ELR (cell line): Measurements from ENCODE around the gene STARD5.
A peak's percentile ranks its signal among the peaks of the same experiment; 100 is the strongest.
"Not testable (repeated sequence)": the region's sequence is repeated elsewhere in the genome, so short reads cannot be mapped to it uniquely, and the experiment has no call there.

Experiments
- DNase-seq: peaks from one replicate; pipeline ENCODE4 v3.0.0-alpha.2; 2015; ENCODE audit warnings: low read depth

The STARD5 gene, protein sequence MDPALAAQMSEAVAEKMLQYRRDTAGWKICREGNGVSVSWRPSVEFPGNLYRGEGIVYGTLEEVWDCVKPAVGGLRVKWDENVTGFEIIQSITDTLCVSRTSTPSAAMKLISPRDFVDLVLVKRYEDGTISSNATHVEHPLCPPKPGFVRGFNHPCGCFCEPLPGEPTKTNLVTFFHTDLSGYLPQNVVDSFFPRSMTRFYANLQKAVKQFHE

GRCh38 chr15:81323944-81324881, at the start of gene STARD5:
Gene STARD5, minus strand, starts transcription at chr15:81324141. Its CDS starts 42 bp downstream, at chr15:81324099.
- DNase-seq = peak; percentile 97

DNA sequence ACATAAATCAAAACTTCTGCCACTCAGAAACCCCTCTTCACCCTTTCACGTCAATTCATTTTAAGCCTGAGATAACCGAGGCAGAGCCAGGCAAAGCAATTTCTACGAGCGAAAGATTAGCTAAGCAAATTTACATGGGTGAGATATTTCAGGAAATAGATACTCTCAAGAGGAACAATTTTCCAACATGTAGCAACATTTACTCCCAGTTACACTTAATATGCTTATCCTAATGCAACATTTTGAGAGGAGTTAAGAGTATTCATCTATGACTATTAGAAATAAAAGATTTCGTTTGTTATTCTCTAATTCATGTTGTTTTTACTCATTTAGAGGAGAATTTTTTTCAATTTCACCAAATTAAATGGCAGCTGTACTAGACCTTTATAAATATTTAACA, 49.2 kb upstream of the STARD5 start:
- no peak for DNase-seq

GRCh38 chr15:81372575-81372974, 48.6 kb upstream of the STARD5 start:
- no peak for DNase-seq

DNA sequence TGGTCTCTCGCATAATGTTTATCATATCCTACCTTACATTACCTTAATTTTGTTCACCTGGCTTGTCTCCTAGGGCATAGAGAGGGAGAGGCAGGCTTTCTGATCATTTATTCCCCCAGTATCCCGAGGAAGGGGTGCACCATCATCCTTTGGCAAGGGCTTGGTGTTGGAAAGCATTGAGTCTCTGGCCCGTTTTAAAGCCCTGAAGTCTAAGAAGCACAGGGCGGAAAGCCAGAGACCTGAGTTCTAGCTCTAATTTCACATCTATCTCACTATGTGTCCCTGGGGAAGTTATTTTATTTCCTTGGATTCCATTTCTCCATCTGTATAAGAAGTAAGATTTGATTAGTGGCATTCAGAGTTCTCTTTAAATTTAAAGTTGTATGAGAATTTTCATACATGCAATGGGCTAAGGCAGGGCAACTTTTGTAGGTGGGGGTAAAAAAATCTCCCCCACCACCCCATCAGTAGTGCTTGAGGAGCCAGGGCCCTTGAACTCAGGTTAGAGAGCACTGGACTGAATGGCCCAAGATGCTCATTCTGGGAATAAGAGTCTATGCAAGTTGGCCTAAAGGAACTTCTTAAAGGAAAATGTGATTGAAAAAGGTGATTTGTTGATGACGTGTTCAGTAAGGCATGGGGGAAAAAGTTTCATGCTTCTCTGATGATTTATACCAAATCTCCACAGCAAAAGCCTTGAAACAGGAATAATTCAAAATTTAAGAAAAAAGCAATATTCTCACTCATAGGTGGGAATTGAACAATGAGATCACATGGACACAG, 40.0 kb upstream of the STARD5 start:
- DNase-seq = no peak

GRCh38 chr15:81363276-81363675, 39.3 kb upstream of the STARD5 start:
- DNase-seq = no peak

DNA sequence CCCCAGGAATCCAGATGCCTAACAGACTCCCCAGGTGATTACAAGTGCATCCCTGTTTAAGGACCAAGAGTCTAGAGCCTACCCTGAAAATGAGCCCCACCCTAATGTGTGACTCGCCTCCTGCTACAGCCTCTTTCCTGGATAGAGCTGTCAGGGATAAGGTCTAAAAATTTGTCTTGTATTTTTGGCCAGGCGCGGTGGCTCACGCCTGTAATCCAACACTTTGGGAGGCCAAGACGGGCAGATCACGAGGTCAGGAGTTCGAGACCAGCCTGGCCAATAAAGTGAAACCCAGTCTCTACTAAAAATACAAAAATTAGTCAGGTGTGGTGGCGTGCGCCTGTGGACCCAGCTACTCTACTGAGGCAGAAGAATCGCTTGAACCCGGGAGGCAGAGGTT, 38.8 kb upstream of the STARD5 start:
- DNase-seq = no peak

GRCh38 chr15:81361891-81362290, 38.0 kb upstream of the STARD5 start:
- no peak for DNase-seq

DNA sequence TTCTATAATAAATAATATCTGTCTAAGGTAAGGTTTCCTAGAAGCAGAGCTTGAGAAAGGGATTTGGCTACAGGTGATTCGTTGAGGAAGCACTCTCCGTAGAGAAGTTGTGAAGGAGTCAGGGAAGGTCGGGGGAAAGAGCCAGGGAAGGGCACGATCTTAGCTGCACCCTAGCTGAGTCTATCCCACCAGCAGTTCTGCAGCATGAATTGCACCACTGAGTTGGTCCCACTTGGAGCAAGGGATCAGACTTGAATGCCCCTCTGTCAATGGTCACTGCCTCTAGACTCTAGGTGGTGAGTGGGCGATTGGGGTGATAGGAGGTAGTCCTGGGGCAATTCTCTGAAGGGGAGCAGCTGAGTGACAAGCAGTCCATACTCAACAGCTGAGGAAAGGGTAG, 36.5 kb upstream of the STARD5 start:
- DNase-seq = no peak

- DNase-seq = no peak
Measured at GRCh38 chr15:81358248-81358647, 34.3 kb upstream of the STARD5 start.

DNA sequence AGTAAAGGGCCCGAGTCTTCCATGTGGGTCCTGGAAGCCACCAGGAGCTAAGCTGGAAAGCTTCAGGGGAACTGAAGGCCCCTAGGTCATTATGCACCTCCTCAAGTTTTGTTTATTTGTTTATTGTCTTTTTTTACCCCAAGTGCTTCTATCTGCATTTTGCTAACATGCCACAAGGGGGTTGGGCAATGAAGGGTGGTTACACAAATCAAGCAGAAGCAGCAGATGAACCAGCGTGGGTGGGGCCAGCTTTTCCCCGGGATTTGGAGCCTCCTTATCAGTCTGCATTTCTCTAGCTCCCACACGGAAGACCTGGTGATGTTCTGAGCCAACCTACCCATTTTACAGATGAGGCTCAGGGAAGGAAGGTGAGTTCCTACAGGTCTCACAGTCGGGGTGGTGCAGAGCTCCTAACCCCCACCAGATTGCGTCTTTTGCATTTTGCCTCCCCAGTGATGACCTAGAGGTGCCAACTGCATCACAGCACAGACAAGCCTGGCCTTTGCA, 33.3 kb upstream of the STARD5 start:
- DNase-seq = no peak

GRCh38 chr15:81356252-81356651, 32.3 kb upstream of the STARD5 start:
- DNase-seq = no peak

DNA sequence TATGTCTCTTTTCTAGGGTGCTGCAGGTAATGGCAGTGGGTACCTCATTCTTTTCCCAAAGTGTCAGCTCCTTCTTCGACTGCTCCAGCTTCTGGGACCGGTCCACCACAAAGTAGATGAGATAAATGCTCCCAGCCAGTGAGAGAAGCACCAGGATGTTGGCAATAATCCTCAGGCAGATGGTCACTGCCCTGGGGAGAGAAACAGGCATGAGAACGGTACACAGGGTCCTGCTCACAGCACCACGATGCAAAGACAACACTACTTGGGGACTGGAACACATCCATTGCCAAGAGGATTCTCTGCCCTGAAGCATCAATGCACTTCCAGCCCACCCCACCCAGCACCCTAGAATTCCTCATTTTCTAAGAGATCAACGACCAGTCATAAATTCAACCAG, 27.7 kb upstream of the STARD5 start:
- DNase-seq = no peak

DNA sequence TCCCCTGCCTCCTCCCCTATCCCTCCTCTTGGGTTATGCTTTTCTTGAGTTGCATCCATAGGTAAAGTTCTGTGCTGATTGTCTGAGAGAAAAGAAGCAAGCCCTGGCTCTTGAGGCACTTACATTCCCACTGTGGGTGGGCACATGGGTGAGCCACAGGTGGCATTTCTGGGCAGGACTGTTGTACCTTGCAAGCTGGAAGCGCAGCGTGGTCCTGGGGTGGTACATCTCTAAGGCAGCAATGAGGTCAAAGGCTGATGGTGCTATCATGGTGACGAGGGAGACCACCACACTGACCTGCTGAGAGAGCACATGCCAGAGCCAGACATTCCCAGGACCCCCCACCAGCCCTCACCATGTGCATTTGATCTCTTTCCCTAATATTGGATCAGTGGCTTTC, 25.3 kb upstream of the STARD5 start:
- DNase-seq = no peak

GRCh38 chr15:81348691-81349090, 24.8 kb upstream of the STARD5 start:
- not testable (repeated sequence) for DNase-seq

- no peak for DNase-seq
Measured at GRCh38 chr15:81347910-81348309, 24.0 kb upstream of the STARD5 start.

DNA sequence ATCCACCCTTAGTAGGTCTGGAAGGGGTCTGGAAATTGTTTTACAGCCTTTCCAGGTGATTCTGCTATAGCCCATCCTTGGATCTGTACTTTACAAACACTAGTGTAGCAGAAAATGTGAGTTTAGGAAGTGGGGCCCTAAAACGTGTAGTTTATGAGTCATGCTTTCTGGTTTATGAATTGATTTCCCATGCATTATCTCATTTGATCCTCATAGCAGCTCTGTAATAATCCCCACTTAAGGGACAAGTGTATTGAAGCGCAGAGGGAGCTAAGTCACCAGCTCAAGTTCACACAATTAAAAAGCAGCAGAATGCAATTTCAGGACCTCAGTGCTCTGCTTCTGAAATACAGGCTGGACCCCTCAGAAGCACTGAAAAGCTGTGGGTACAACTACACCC, 22.7 kb upstream of the STARD5 start:
- no peak for DNase-seq

GRCh38 chr15:81343371-81343770, 19.4 kb upstream of the STARD5 start:
- no peak for DNase-seq

DNA sequence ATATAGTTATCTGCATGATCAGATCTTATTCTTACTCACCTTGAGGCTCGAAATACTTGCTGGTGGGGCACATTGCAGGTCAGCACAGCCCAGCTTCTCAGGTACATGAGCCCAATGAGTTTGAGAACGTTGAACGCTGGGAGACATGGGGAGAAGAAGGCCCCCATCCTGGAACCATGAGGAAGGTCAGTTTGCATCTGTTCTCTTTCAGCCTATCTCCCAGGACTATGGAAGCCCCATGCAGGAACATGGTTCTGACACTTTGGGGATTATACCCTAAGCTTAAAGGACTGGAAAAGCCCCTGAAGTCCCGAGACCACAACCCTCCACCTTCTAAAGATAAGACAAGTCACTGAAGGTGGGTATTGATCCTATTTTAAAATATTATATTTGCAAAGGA, 17.4 kb upstream of the STARD5 start:
- no peak for DNase-seq

GRCh38 chr15:81339851-81340250, 15.9 kb upstream of the STARD5 start:
- no peak for DNase-seq

GRCh38 chr15:81339321-81339720, 15.4 kb upstream of the STARD5 start:
- DNase-seq = no peak

DNA sequence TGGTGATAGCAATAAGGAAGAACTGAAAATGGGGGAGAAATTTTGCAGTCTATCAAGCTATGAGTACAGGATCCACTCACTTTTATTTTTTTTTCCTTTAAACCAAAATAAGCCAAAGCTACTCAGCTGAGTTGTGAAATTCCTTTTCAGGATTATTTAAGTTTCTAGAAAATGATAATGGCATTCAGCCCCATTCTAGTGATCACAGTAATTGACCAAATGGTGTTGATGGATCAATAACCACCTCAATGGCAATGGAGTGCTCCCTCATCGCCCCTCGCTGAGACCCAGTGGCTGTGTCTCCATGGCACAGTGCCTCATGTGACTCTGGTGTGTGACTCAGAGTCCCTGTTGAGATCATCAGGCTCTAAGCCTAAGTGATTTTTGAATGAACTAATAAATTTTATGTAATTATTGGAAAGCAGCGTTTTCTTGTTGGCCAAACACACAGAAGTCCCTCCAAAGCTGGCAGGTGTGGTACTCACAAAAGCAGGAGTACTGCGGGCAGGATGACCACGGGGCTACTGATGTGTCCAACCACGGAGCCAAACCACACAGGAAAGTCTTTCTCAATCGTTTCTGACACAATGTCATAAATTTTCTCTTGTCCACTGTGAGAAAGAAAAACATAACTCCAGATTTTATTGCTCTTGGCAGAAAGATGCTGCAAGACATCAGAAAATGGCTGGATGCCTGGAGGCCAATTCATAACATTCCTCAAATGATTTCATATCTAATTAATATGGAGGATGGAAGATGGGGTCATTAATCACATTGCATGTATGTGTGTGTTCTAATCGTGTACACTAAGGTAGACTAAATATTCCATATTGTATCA, 14.4 kb upstream of the STARD5 start:
- DNase-seq = peak; percentile 68
